Omental fat pad (tissue), 4 donors: ENCODE results near the gene FCRLA. TPM values are rescaled to one million over a fixed set of nuclear protein-coding genes. Genes with fewer than 3 reads are reported as not detected.

ENCODE experiments used
- ATAC-seq: fragments of 150-250 bp; one replicate; pipeline ENCODE4 v1.9.1; 2016; ENCODE audit warnings: mild to moderate bottlenecking, moderate library complexity; ENCODE audit not compliant: low FRiP score
- DNase-seq: peaks from one replicate; pipeline ENCODE4 v3.0.0-alpha.2; 2019; ENCODE audit warnings: low spot score
- small RNA-seq: library from RNA; depleted of rRNA; stranded (forward); fragments of <200 nt; gene quantifications from one replicate; pipeline ENCODE3, GENCODE V24; 2016
- total RNA-seq, 4 donors: library from RNA; depleted of rRNA; stranded (reverse); fragments of >200 nt; gene quantifications; one replicate each; pipeline ENCODE4 v1.1.0, GENCODE V29; 2016
- TF ChIP-seq, protein P1 (sequence below), 3 donors: fragments of 450-650 bp; IDR thresholded peaks; one replicate each; pipeline ENCODE4 v1.5.1; 2016 to 2017; ENCODE audit warnings: antibody characterized with exemption in 3 of 3, mild to moderate bottlenecking in 3 of 3, moderate library complexity in 2 of 3

FCRLA gene
- total RNA-seq, 4 donors from 2014 or later = 0.48 to 0.84 TPM; not detected in 2

DNA sequence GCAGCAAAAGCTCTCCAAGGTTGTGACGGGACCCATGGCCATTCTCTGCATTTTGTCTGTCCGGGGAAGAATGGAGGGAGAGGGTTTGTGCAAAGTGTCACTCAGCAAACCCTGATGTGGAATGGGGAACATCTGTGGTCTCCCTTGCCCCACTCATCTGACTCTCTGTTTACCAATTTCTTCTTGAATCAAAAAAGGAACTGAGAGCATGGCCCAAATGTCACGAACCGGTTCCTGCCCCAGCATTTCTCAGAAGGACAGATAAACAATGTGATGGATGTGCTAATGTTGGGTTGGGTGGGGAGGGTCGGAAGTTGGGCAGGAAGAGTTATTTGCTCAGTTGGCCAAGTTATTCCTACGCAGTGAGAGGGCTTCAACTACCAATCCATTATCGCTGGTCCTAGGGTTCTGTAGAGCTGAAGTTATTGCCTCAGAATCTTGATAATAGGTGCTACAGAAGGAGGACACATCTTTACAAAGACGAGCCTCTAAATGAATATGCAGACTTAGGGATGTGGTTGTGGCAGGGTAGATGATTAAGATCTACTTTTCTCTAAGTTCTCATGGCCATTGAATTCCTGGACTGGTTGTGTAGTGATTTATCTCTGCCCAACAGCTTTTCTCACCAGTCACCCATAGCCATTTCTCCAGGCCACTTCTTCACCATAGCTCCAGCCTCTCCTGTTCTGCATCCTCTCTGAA, 33.0 kb downstream of the FCRLA start:
- TF ChIP-seq, protein P1, sequence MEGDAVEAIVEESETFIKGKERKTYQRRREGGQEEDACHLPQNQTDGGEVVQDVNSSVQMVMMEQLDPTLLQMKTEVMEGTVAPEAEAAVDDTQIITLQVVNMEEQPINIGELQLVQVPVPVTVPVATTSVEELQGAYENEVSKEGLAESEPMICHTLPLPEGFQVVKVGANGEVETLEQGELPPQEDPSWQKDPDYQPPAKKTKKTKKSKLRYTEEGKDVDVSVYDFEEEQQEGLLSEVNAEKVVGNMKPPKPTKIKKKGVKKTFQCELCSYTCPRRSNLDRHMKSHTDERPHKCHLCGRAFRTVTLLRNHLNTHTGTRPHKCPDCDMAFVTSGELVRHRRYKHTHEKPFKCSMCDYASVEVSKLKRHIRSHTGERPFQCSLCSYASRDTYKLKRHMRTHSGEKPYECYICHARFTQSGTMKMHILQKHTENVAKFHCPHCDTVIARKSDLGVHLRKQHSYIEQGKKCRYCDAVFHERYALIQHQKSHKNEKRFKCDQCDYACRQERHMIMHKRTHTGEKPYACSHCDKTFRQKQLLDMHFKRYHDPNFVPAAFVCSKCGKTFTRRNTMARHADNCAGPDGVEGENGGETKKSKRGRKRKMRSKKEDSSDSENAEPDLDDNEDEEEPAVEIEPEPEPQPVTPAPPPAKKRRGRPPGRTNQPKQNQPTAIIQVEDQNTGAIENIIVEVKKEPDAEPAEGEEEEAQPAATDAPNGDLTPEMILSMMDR (IDR thresholded peaks at IDR 0.05) = no peak
- no peak for DNase-seq
- ATAC-seq = no peak

DNA sequence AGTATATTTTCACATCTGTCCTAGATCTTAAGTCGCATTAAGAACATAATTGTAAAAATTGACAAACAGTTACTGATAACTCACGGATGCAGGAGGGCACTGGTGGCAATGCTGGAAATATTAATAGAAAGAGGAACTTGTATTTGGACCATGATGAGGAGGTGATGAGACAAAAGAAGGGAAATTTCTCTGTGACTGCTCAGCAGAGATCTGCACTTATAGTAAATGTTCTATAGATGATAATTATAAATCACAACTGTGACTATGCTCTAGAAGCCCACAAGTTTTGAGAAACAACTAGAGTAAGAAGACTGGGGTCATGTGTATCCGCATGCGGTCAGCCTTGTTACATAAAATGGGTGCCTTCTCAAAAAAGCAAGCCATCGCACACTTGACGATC, 33.9 kb downstream of the FCRLA start:
- ATAC-seq (no peak), DNase-seq (no peak)
- TF ChIP-seq, protein P1 (IDR thresholded peaks at IDR 0.05) = no peak

DNA sequence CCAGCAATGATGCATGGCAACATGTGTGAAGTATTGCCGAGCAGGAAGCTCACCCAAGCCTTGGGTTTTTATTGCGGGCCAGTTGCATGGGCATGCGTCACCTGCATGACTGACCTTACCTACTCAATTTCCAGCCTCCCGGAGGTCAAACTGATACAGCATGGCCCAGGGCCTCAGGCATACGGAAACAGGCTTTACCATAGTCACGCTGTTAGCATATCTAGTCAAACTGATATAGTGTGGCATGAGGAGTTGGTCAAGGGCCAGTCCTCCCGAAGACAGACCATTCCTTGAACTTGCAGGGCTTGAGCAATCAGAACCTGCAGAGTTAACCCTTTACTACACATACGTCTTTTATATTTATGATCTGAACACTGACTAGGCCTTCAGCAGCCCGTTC, 36.2 kb downstream of the FCRLA start:
- DNase-seq = no peak
- TF ChIP-seq, protein P1 (IDR thresholded peaks at IDR 0.05) = no peak
- no peak for ATAC-seq

DNA sequence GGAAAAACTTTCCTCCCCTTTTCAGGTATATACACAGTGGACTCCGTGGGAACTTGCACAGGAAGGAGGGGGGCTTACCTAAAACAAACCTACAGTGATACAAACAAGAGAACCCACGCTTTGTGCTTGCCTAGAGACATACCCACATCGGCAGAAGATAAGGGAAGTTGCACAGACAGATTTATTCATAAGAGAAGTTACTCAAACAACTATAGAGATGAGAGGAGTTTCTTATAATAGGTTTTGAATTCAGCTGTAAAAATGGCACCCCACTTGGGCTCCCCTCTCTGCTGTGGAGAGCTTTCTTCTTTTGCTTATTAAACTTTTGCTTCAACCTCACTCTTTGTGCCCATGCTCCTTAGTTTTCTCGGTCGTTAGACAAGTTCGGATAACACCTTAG, 40.8 kb downstream of the FCRLA start:
- ATAC-seq (no peak), DNase-seq (no peak)
- TF ChIP-seq, protein P1 (IDR thresholded peaks at IDR 0.05) = no peak

DNA sequence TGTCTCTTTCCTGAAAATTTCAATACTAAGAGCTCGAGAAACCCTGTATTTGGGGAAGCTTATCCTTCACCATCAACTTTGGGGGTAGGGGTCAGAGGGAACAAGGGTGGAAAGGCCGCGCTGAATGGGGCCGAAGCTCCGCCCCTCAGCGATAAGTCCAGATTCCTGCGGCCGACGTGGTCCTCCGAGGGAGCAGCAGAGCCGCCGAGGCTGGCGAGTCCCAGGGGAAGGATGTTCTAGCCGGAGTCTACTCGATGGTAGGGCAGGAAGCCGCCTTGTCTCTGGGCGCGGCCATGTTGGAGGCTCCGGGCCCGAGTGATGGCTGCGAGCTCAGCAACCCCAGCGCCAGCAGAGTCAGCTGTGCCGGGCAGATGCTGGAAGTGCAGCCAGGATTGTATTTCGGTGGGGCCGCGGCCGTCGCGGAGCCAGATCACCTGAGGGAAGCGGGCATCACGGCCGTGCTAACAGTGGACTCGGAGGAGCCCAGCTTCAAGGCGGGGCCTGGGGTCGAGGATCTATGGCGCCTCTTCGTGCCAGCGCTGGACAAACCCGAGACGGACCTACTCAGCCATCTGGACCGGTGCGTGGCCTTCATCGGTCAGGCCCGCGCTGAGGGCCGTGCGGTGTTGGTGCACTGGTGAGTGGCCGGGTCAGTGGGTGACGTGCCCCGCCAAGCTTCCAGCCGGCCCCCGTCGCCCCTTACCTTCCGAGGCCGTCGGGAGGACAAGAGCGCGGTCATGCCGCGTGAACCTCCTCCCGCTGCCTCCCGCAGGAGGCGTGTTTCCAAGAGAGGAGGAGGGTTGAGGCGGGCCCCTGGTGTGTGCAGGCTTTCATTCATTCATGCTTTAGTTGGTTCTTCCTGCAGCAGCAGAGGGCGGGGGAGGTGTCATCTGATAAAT, 42.7 kb downstream of the FCRLA start, which contains the start of gene DUSP12:
Gene DUSP12, plus strand, starts transcription at position 278 of the 899 bp plus-strand sequence. Its CDS starts 16 bp downstream, at position 294.
- DNase-seq (peak; percentile 50), ATAC-seq (peak; percentile 98)
- TF ChIP-seq, protein P1 (IDR thresholded peaks at IDR 0.05) = no peak

DNA sequence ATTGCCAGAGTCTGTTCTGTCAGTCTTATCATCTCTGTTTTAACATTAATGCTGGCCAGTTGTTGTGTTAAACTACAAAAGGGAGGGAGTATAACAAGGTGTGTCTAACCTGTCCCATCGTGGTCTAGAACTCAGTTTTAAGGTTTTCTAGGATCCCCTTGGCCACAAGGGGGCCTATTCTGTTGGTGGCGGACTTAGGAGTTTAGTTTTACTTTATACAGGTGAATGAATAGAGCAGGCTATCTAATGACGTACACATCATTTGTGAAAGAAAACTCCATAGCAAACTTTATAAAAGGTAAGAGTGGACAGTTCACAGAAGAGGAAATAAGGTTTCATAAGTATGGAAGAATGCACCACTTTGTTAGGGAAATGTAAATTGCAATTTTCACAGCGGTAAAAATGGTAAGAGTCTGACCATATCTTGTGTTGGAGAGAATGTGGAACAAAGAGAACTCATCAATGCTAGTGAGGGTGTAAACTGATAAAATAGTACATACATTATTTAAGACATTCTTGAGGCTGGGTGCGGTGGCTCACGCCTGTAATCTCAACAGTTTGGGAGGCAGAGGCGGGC, 56.6 kb downstream of the FCRLA start:
- TF ChIP-seq, protein P1 (IDR thresholded peaks at IDR 0.05) = no peak
- DNase-seq (no peak), ATAC-seq (no peak)

Small RNA genes within 50 kb of the gene (small RNA-seq; reads per million reads assigned to genes)
- not detected for gene RF00019
- gene RN7SL466P = not detected

Other genes starting within 250 kb of the FCRLA start
- 100 to 1,000 TPM; 118 to 222 (median 130) TPM for gene FCGR2A, start 201.8 kb upstream of the FCRLA start, total RNA-seq
- 100 to 1,000 TPM in 1 of 4 donors, 10 to 100 TPM in 2, 1 to 10 TPM in 1; 8.2 to 134 (median 18.8) TPM for gene HSPA6, start 182.7 kb upstream of the FCRLA start, total RNA-seq
- 10 to 100 TPM; 27.6 to 44.3 (median 29.4) TPM for gene FCGR3A, start 157.4 kb upstream of the FCRLA start, total RNA-seq
- 10 to 100 TPM in 1 of 4 donors, 1 to 10 TPM in 3; 3.7 to 31.4 (median 5.9) TPM for gene FCGR3B, start 76.1 kb upstream of the FCRLA start, total RNA-seq
- 10 to 100 TPM; 31.3 to 74.9 (median 42.8) TPM for gene FCGR2B, start 44.1 kb upstream of the FCRLA start, total RNA-seq
- gene FCRLB, start 14.3 kb downstream of the FCRLA start, total RNA-seq = 1 to 10 TPM in 2 of 4 donors, under 1 TPM in 2; 0.65 to 2.2 (median 0.98) TPM
- 10 to 100 TPM; 14.8 to 49.2 (median 27.8) TPM for gene DUSP12, start 42.6 kb downstream of the FCRLA start, total RNA-seq
- 10 to 100 TPM; 30.9 to 38.0 (median 36.1) TPM for gene ATF6, start 59.1 kb downstream of the FCRLA start, total RNA-seq